HUES64 (cell line): ENCODE measurements around the gene SRGAP1.

ENCODE experiments used
- H3K27ac ChIP-seq: 2 replicates; pipeline ENCODE4 v1.7.0; 2013; ENCODE audit warnings: low read depth, low read length, inconsistent platforms
- H3K27me3 ChIP-seq: 2 replicates; pipeline ENCODE4 v1.6.1; 2013; ENCODE audit warnings: mild to moderate bottlenecking, low read length; ENCODE audit not compliant: insufficient read depth
- H3K36me3 ChIP-seq: 2 replicates; pipeline ENCODE4 v1.6.1; 2013; ENCODE audit warnings: mild to moderate bottlenecking, low read length; ENCODE audit not compliant: insufficient read depth
- H3K4me1 ChIP-seq: 2 replicates; pipeline ENCODE4 v1.6.1; 2013; ENCODE audit warnings: mild to moderate bottlenecking, low read length, moderate library complexity; ENCODE audit not compliant: insufficient read depth
- H3K4me3 ChIP-seq: 2 replicates; pipeline ENCODE4 v1.5.1; 2013; ENCODE audit warnings: mild to moderate bottlenecking, low read length, moderate library complexity
- H3K9ac ChIP-seq: 2 replicates; pipeline ENCODE4 v1.6.1; 2013; ENCODE audit warnings: mild to moderate bottlenecking, low read depth, low read length
- H3K9me3 ChIP-seq: 2 replicates; pipeline ENCODE4 v1.6.1; 2013; ENCODE audit warnings: low read depth, low read length; ENCODE audit not compliant: insufficient read depth
- WGBS: fragments of 150-250, 120-280 bp; methylation state at CpG from one replicate; pipeline ENCODE4 v1.1.7; 2013; ENCODE audit warnings: missing lambda C conversion rate; 5-methylcytosine and 5-hydroxymethylcytosine counted together

The SRGAP1 gene

GRCh38 chr12:63996556-63996955 is 152.1 kb downstream of the SRGAP1 start:
- no CpG with 5 or more reads among the region's 1 CpG for WGBS
- Histone ChIP-seq H3K27me3 (no peaks in the 10 kb centered on the region), H3K36me3 (no peaks in the 10 kb centered on the region), H3K9me3 (no peaks in the 10 kb centered on the region), H3K27ac (no peak overlapping the region), H3K9ac (no peak overlapping the region), H3K4me1 (peaks cover 5% of the 10 kb centered on the region; the same call in 1 of the 2 replicates), H3K4me3 (no peak overlapping the region)

- Histone ChIP-seq H3K27ac (no peak overlapping the region), H3K9me3 (no peaks in the 10 kb centered on the region), H3K36me3 (no peaks in the 10 kb centered on the region), H3K4me1 (peaks cover 5% of the 10 kb centered on the region; the same call in 1 of the 2 replicates), H3K9ac (no peak overlapping the region), H3K27me3 (no peaks in the 10 kb centered on the region), H3K4me3 (no peak overlapping the region)
- WGBS, result no CpG with 5 or more reads among the region's 1 CpG
Observed at GRCh38 chr12:63997198-63997597, 152.7 kb downstream of the SRGAP1 start.

GRCh38 chr12:63998584-63998983 is 154.1 kb downstream of the SRGAP1 start:
- no peaks in the 10 kb centered on the region for H3K9me3 ChIP-seq
- no peak overlapping the region for H3K27ac ChIP-seq
- no peaks in the 10 kb centered on the region for H3K4me1 ChIP-seq
- no peak overlapping the region for H3K9ac ChIP-seq
- H3K4me3 ChIP-seq, result no peak overlapping the region
- H3K27me3 ChIP-seq, result no peaks in the 10 kb centered on the region
- H3K36me3 ChIP-seq, result no peaks in the 10 kb centered on the region

GRCh38 chr12:63999853-64000252 is 155.4 kb downstream of the SRGAP1 start:
- H3K27me3 ChIP-seq, result no peaks in the 10 kb centered on the region
- WGBS, result 94% methylated on average over 3 of the region's 3 CpGs
- H3K4me3 ChIP-seq, result no peak overlapping the region
- no peaks in the 10 kb centered on the region for H3K36me3 ChIP-seq
- no peak overlapping the region for H3K27ac ChIP-seq
- H3K4me1 ChIP-seq, result no peaks in the 10 kb centered on the region
- H3K9me3 ChIP-seq, result no peaks in the 10 kb centered on the region
- H3K9ac ChIP-seq, result no peak overlapping the region

- Histone ChIP-seq H3K9me3 (no peaks in the 10 kb centered on the region), H3K9ac (no peak overlapping the region), H3K4me3 (no peak overlapping the region), H3K36me3 (no peaks in the 10 kb centered on the region), H3K27ac (no peak overlapping the region), H3K27me3 (no peaks in the 10 kb centered on the region), H3K4me1 (no peaks in the 10 kb centered on the region)
Observed at GRCh38 chr12:64001439-64001838, 156.9 kb downstream of the SRGAP1 start.

GRCh38 chr12:64004641-64005040 is 160.1 kb downstream of the SRGAP1 start:
- Histone ChIP-seq H3K27me3 (no peaks in the 10 kb centered on the region), H3K36me3 (no peaks in the 10 kb centered on the region), H3K9ac (no peak overlapping the region), H3K27ac (no peak overlapping the region), H3K9me3 (no peaks in the 10 kb centered on the region), H3K4me3 (no peak overlapping the region), H3K4me1 (peaks cover 2% of the 10 kb centered on the region; the same call in 1 of the 2 replicates)
- WGBS, result 100% methylated on average over 3 of the region's 3 CpGs

GRCh38 chr12:64006211-64006825 is 161.8 kb downstream of the SRGAP1 start:
- Histone ChIP-seq H3K27me3 (no peaks in the 10 kb centered on the region), H3K9me3 (no peaks in the 10 kb centered on the region), H3K9ac (no peak overlapping the region), H3K27ac (no peak overlapping the region), H3K4me3 (no peak overlapping the region), H3K4me1 (peaks cover 5% of the 10 kb centered on the region; the same call in 1 of the 2 replicates), H3K36me3 (no peaks in the 10 kb centered on the region)
- 88% methylated on average over 1 of the region's 2 CpGs for WGBS

- 100% methylated on average over 1 of the region's 2 CpGs for WGBS
- Histone ChIP-seq H3K9me3 (no peaks in the 10 kb centered on the region), H3K4me1 (peaks cover 5% of the 10 kb centered on the region; the same call in 1 of the 2 replicates), H3K4me3 (no peak overlapping the region), H3K36me3 (no peaks in the 10 kb centered on the region), H3K27me3 (no peaks in the 10 kb centered on the region), H3K9ac (no peak overlapping the region), H3K27ac (no peak overlapping the region)
Observed at GRCh38 chr12:64007853-64008252, 163.4 kb downstream of the SRGAP1 start.

GRCh38 chr12:64008596-64008995 is 164.1 kb downstream of the SRGAP1 start:
- Histone ChIP-seq H3K27ac (no peak overlapping the region), H3K9me3 (no peaks in the 10 kb centered on the region), H3K4me3 (no peak overlapping the region), H3K4me1 (peaks cover 5% of the 10 kb centered on the region; the same call in 1 of the 2 replicates), H3K27me3 (no peaks in the 10 kb centered on the region), H3K9ac (no peak overlapping the region), H3K36me3 (no peaks in the 10 kb centered on the region)
- 100% methylated on average over 2 of the region's 3 CpGs for WGBS

GRCh38 chr12:64009321-64010068 is 165.0 kb downstream of the SRGAP1 start:
- WGBS, result 90% methylated on average over 4 of the region's 4 CpGs
- Histone ChIP-seq H3K27ac (no peak overlapping the region), H3K9ac (no peak overlapping the region)

GRCh38 chr12:64010069-64010686 is 165.7 kb downstream of the SRGAP1 start:
- Histone ChIP-seq H3K36me3 (no peaks in the 10 kb centered on the region), H3K9ac (no peak overlapping the region), H3K4me3 (no peak overlapping the region), H3K4me1 (peaks cover 5% of the 10 kb centered on the region; the same call in 1 of the 2 replicates), H3K9me3 (no peaks in the 10 kb centered on the region), H3K27ac (no peak overlapping the region), H3K27me3 (no peaks in the 10 kb centered on the region)
- 94% methylated on average over 4 of the region's 4 CpGs for WGBS

More at GRCh38 chr12:64009321-64010068, 165.0 kb downstream of the SRGAP1 start:
- Histone ChIP-seq H3K4me1 (peaks cover 5% of the 10 kb centered on the region; the same call in 1 of the 2 replicates), H3K36me3 (no peaks in the 10 kb centered on the region), H3K27me3 (no peaks in the 10 kb centered on the region), H3K9me3 (no peaks in the 10 kb centered on the region), H3K4me3 (no peak overlapping the region)
